ENCODE measurements around the gene TSPOAP1. TPM values are rescaled to one million over a fixed set of nuclear protein-coding genes. Genes with fewer than 3 reads are reported as not detected.
A peak's percentile ranks its signal among the peaks of the same experiment; 100 is the strongest.

The TSPOAP1 gene
- total RNA-seq, 2 donors from 2014 or later, result 31.3 to 36.8 TPM

DNA sequence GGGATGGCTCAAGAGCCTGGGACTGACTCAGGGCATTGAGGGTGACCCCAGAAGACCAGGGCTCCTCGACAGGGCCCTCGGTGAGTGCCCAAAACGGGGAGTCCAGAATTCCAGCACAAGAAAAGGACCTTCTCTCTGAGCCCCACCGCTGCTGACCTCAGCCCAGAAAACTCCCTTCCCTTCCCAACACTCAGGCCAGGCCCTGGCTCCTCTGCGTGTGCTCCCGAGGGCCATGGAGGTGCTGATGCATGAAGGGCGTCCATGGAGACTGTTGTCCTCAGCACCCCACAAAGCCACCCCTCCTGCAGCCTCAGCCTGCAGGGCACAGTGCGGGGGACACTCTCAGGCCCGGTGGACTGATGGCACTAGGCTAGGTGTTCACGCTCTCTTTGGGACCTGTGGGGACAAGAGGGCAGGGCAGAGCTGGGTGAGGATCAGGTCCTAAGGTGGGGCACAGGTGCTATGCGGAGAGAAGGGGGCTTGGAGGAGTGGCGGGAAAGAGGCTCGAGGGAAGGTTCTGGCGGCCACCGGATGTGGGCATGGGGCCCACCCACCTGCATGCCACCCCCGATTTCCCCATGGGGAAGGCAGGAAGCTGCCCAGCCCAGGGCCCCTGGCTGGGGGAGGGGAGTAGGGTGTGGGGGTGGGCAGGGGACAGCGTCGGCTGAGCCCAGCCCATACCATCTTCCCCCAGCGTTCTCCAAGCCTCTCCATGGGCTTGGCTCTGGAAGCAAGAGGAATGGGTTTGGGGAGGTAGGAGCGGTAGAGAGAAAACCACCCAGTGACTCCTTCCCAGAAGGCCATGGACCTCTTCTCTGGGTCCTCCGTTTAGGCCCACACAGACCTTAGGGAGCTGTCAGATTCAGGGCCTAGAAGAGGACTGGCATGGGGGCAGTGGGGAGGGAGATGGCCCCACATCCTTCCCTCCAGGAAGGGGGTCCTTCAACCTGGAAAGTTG, 4.5 kb upstream of the TSPOAP1 start:
- Histone ChIP-seq H3K4me1 (ENCODE audit: control insufficient read depth, insufficient read depth, low read length) (peaks cover 2% of the 10 kb centered on the region), H3K36me3 (ENCODE audit: control insufficient read depth, insufficient read depth, low read length) (no peaks in the 10 kb centered on the region), H3K4me3 (ENCODE audit: low read length) (no peak overlapping the region), H3K9ac (ENCODE audit: extremely low read depth, low read length, poor library complexity, severe bottlenecking) (no peak overlapping the region), H3K27ac (ENCODE audit: low read depth, low read length) (no peak overlapping the region), H3K27me3 (ENCODE audit: control insufficient read depth, insufficient read depth, low read length, poor library complexity, severe bottlenecking) (no peaks in the 10 kb centered on the region), H3K9me3 (ENCODE audit: control insufficient read depth, low read length) (no peaks in the 10 kb centered on the region)
- TF ChIP-seq, protein P1, sequence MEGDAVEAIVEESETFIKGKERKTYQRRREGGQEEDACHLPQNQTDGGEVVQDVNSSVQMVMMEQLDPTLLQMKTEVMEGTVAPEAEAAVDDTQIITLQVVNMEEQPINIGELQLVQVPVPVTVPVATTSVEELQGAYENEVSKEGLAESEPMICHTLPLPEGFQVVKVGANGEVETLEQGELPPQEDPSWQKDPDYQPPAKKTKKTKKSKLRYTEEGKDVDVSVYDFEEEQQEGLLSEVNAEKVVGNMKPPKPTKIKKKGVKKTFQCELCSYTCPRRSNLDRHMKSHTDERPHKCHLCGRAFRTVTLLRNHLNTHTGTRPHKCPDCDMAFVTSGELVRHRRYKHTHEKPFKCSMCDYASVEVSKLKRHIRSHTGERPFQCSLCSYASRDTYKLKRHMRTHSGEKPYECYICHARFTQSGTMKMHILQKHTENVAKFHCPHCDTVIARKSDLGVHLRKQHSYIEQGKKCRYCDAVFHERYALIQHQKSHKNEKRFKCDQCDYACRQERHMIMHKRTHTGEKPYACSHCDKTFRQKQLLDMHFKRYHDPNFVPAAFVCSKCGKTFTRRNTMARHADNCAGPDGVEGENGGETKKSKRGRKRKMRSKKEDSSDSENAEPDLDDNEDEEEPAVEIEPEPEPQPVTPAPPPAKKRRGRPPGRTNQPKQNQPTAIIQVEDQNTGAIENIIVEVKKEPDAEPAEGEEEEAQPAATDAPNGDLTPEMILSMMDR (conservative IDR thresholded peaks at IDR 0.05), result no peak
- Mint-ChIP-seq H3K4me1 (peaks cover 19% of the 10 kb centered on the region), H3K9me3 (no peaks in the 10 kb centered on the region), H3K27me3 (ENCODE audit: insufficient read depth) (peaks cover 6% of the 10 kb centered on the region), H3K4me3 (no peak overlapping the region), H3K36me3 (ENCODE audit: low read depth) (no peaks in the 10 kb centered on the region), H3K27ac (no peak overlapping the region)
- peak; percentile 48 for DNase-seq
- 92 to 94% methylated on average over 4 to 16 of the region's 21 CpGs for WGBS, 2 experiments (ENCODE audit: insufficient coverage in 1 of 2, insufficient read length in 1 of 2)

DNA sequence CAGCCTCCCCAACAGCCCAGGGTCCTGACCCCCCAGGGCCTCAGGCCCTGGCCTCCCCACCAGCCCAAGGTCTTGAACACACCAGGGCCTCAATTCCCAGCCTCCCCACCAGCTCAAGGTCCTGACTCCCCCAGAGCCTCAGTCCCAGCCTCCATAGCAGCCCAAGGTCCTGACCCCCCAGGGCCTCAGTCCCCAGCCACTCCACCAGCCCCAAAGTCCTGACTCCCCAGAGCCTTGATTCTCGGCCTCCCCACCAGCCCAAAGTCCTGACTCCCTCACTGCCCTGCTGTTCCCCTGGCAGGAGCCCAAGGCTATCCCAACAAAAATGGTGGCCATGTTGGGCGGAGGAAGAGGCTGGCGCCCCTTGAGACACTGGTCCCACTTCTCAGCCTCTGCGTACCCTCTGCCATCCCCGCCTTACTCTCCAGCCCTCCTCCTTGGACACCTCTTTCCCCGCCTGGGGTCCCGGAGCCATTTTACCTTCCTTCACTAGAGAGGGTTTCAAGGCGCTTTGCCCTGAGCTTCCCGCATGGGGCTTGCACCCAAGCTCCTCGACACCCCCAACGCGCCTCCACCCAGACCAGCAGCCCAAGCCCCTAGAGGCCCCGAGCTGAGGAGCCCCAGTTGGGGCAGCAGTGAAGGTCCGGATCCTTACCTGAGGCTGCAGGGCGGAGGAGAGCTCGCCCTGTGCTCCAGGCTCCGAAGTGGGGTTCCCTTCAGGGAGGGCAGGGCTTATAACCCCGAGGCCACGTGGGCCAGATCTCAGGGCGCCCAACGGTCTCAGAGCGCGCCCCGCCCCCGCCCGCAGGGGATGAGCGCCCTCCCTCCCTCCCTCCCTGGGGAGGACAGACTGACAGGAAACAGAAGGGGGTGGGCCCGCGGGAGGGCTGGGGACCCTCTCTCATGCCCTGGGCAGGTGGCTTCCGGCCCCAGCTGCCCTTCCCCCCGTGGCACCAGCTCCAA, 3.5 kb upstream of the TSPOAP1 start:
- H3K4me1 Mint-ChIP-seq, result peaks cover 12% of the 10 kb centered on the region
- no peak overlapping the region for H3K27ac Mint-ChIP-seq
- Histone ChIP-seq H3K27ac (ENCODE audit: low read depth, low read length) (no peak overlapping the region), H3K4me1 (ENCODE audit: control insufficient read depth, insufficient read depth, low read length) (no peaks in the 10 kb centered on the region), H3K36me3 (ENCODE audit: control insufficient read depth, insufficient read depth, low read length) (no peaks in the 10 kb centered on the region), H3K4me3 (ENCODE audit: low read length) (no peak overlapping the region), H3K27me3 (ENCODE audit: control insufficient read depth, insufficient read depth, low read length, poor library complexity, severe bottlenecking) (no peaks in the 10 kb centered on the region), H3K9ac (ENCODE audit: extremely low read depth, low read length, poor library complexity, severe bottlenecking) (no peak overlapping the region), H3K9me3 (ENCODE audit: control insufficient read depth, low read length) (no peaks in the 10 kb centered on the region)
- H3K4me3 Mint-ChIP-seq, result no peak overlapping the region
- H3K27me3 Mint-ChIP-seq (ENCODE audit: insufficient read depth), result peaks cover 13% of the 10 kb centered on the region
- H3K36me3 Mint-ChIP-seq (ENCODE audit: low read depth), result no peaks in the 10 kb centered on the region
- no peaks in the 10 kb centered on the region for H3K9me3 Mint-ChIP-seq
- no peak for DNase-seq
- WGBS, 2 experiments (ENCODE audit: insufficient coverage in 1 of 2, insufficient read length in 1 of 2), result 91 to 93% methylated on average over 12 to 30 of the region's 31 CpGs
- TF ChIP-seq, protein P1 (conservative IDR thresholded peaks at IDR 0.05), result no peak

DNA sequence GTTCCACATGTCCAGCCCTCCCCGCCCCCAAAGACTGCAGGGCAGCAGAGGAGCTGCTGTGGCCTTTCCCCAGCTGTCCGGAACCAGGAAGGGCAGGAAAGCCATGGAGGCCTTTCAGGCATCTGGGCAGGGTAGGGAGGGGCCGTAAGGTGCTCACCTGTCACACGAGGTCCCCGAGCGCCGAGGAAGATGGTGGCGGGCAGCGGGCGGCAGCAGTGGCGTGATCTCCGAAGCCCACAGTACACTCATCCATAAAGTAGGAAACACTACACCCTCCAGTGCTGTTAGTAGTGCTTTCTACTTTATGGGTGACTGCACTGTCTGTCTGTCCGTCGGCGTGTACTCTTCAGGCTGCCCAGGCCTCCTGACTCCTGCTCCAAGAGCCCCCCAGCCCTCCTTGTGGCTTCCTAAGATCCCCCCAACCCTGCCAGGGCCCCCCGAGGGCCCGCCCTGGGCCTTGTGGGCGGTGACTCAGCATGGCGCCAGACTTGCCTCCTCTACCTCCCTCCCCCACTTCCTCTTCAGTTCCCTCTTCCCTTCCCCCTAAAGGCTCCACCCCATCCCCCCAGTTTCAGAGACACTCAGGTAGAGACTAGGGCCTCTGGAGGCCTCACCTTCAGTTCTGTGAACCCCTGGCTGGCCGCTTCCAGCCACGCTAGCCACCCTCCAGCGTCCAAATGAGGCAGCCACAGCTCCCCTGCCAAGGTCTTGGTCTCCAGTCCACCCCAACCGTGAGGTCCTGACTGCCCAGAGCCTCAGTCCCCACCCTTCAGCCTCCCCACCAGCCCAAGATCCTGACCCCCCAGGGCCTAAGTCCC, 2.6 kb upstream of the TSPOAP1 start:
- 91 to 97% methylated on average over 14 to 23 of the region's 23 CpGs for WGBS, 2 experiments (ENCODE audit: insufficient coverage in 1 of 2, insufficient read length in 1 of 2)
- H3K4me1 ChIP-seq (ENCODE audit: control insufficient read depth, insufficient read depth, low read length), result no peaks in the 10 kb centered on the region
- Mint-ChIP-seq H3K36me3 (ENCODE audit: low read depth) (no peaks in the 10 kb centered on the region), H3K4me3 (no peak overlapping the region), H3K27ac (no peak overlapping the region), H3K9me3 (no peaks in the 10 kb centered on the region), H3K27me3 (ENCODE audit: insufficient read depth) (peaks cover 18% of the 10 kb centered on the region), H3K4me1 (peaks cover 4% of the 10 kb centered on the region)
- peak; percentile 47 for DNase-seq
- H3K27me3 ChIP-seq (ENCODE audit: control insufficient read depth, insufficient read depth, low read length, poor library complexity, severe bottlenecking), result no peaks in the 10 kb centered on the region
- no peaks in the 10 kb centered on the region for H3K9me3 ChIP-seq (ENCODE audit: control insufficient read depth, low read length)
- no peak overlapping the region for H3K9ac ChIP-seq (ENCODE audit: extremely low read depth, low read length, poor library complexity, severe bottlenecking)
- TF ChIP-seq, protein P1 (conservative IDR thresholded peaks at IDR 0.05), result no peak
- H3K36me3 ChIP-seq (ENCODE audit: control insufficient read depth, insufficient read depth, low read length), result no peaks in the 10 kb centered on the region
- H3K4me3 ChIP-seq (ENCODE audit: low read length), result no peak overlapping the region
- no peak overlapping the region for H3K27ac ChIP-seq (ENCODE audit: low read depth, low read length)
